Hepatocyte (in vitro differentiated cells): ENCODE measurements around the gene ASPSCR1. TPM values are rescaled to one million over a fixed set of nuclear protein-coding genes. Genes with fewer than 3 reads are reported as not detected.

ENCODE experiments used
- DNase-seq: peaks from one replicate; pipeline ENCODE4 v3.0.0-alpha.2; 2016; ENCODE audit warnings: low spot score
- H2AFZ ChIP-seq: fragments of 200-600 bp; sonication (generic); 2 replicates; pipeline ENCODE4 v1.6.0; 2016; ENCODE audit warnings: antibody characterized with exemption, mild to moderate bottlenecking
- H3K27ac ChIP-seq: fragments of 200-600 bp; sonication (generic); 2 replicates; pipeline ENCODE4 v1.5.1; 2016; ENCODE audit warnings: mild to moderate bottlenecking
- H3K27me3 ChIP-seq: fragments of 200-600 bp; sonication (generic); 2 replicates; pipeline ENCODE4 v1.6.1; 2016
- H3K36me3 ChIP-seq: fragments of 200-600 bp; sonication (generic); replicated peaks from 2 replicates; pipeline ENCODE4 v1.5.1; 2016; ENCODE audit warnings: low read depth; ENCODE audit not compliant: insufficient read depth
- H3K4me1 ChIP-seq: fragments of 200-600 bp; sonication (generic); 2 replicates; pipeline ENCODE4 v1.5.1; 2016; ENCODE audit warnings: mild to moderate bottlenecking, moderate library complexity; ENCODE audit not compliant: insufficient read depth
- H3K4me2 ChIP-seq: fragments of 200-600 bp; sonication (generic); 2 replicates; pipeline ENCODE4 v1.6.0; 2016
- H3K4me3 ChIP-seq: fragments of 200-600 bp; sonication (generic); 2 replicates; pipeline ENCODE4 v1.5.1; 2016; ENCODE audit warnings: mild to moderate bottlenecking
- H3K79me2 ChIP-seq: fragments of 200-600 bp; sonication (generic); 2 replicates; pipeline ENCODE4 v1.6.0; 2017; ENCODE audit warnings: mild to moderate bottlenecking
- H3K9me2 ChIP-seq: fragments of 200-600 bp; sonication (generic); replicated peaks from 2 replicates; pipeline ENCODE4 v1.6.0; 2017; ENCODE audit warnings: mild to moderate bottlenecking; ENCODE audit not compliant: insufficient read depth
- H3K9me3 ChIP-seq: fragments of 200-600 bp; sonication (generic); 2 replicates; pipeline ENCODE4 v1.5.1; 2016; ENCODE audit warnings: low read depth, mild to moderate bottlenecking
- H4K20me1 ChIP-seq: fragments of 200-600 bp; sonication (generic); 2 replicates; pipeline ENCODE4 v1.6.0; 2016; ENCODE audit warnings: mild to moderate bottlenecking; ENCODE audit not compliant: insufficient read depth, poor library complexity, severe bottlenecking
- CTCF ChIP-seq: fragments of 200-600 bp; sonication (generic); IDR thresholded peaks from 2 replicates; pipeline ENCODE4 v1.5.1; 2016; ENCODE audit warnings: antibody characterized with exemption, mild to moderate bottlenecking; ENCODE audit not compliant: poor library complexity
- EZH2 ChIP-seq: fragments of 200-600 bp; sonication (generic); IDR thresholded peaks from 2 replicates; pipeline ENCODE4 v1.6.1; 2016; ENCODE audit warnings: antibody characterized with exemption, mild to moderate bottlenecking, borderline replicate concordance
- EZH2phosphoT487 ChIP-seq: fragments of 200-600 bp; sonication (generic); IDR thresholded peaks from one replicate; pipeline ENCODE4 v1.6.1; 2018; ENCODE audit warnings: antibody characterized with exemption, mild to moderate bottlenecking, low read depth, moderate library complexity; ENCODE audit not compliant: unreplicated experiment, severe bottlenecking
- WGBS: methylation state at CpG from one replicate; pipeline ENCODE4 v1.1.6; 2016; ENCODE audit warnings: low lambda C conversion rate; ENCODE audit errors: missing lambda C conversion rate; 5-methylcytosine and 5-hydroxymethylcytosine counted together
- polyA plus RNA-seq: library from polyadenylated mRNA; unstranded; fragments of >200 nt; fragmentation: Nextera tagmentation; extraction: Ambion mirVana; gene quantifications from 2 replicates; pipeline ENCODE4 v1.2.1, GENCODE V29; 2016
- total RNA-seq: library from RNA; depleted of rRNA; stranded (reverse); fragments of >200 nt; gene quantifications from 2 replicates; pipeline ENCODE4 v1.2.3, GENCODE V29; 2014

Gene ASPSCR1
- total and polyA plus RNA-seq, 2 experiments from 2014 or later: 28.4 to 45.9 TPM

GRCh38 chr17:82064433-82065192 is 87.2 kb downstream of the ASPSCR1 start:
- H3K36me3 ChIP-seq: no peaks in the 10 kb centered on the region
- no peaks in the 10 kb centered on the region for H3K9me3 ChIP-seq
- TF ChIP-seq EZH2: no peak
- no peak for TF ChIP-seq CTCF
- no peak for TF ChIP-seq EZH2phosphoT487
- H3K79me2 ChIP-seq: peaks cover 17% of the 10 kb centered on the region
- no peaks in the 10 kb centered on the region for H4K20me1 ChIP-seq
- peak overlapping the region; percentile 83 for H3K4me3 ChIP-seq
- WGBS: 66% methylated on average over 34 of the region's 36 CpGs
- H3K4me2 ChIP-seq: peak overlapping the region; percentile 97
- no peak overlapping the region for H3K27ac ChIP-seq
- H3K4me1 ChIP-seq: peaks cover 12% of the 10 kb centered on the region
- no peaks in the 10 kb centered on the region for H3K9me2 ChIP-seq
- H3K27me3 ChIP-seq: no peaks in the 10 kb centered on the region
- peak overlapping the region; percentile 49 for H2AFZ ChIP-seq
- no peak for DNase-seq

- Histone ChIP-seq H3K4me3 (peak overlapping the region; percentile 83), H3K36me3 (no peaks in the 10 kb centered on the region), H4K20me1 (no peaks in the 10 kb centered on the region), H3K4me1 (peaks cover 12% of the 10 kb centered on the region), H2AFZ (peak overlapping the region; percentile 49), H3K4me2 (peak overlapping the region; percentile 97), H3K27ac (no peak overlapping the region), H3K27me3 (no peaks in the 10 kb centered on the region), H3K79me2 (peaks cover 17% of the 10 kb centered on the region), H3K9me3 (no peaks in the 10 kb centered on the region), H3K9me2 (no peaks in the 10 kb centered on the region)
- DNase-seq: peak; percentile 48
- TF ChIP-seq EZH2phosphoT487 (no peak), EZH2 (no peak), CTCF (no peak)
- WGBS: 3% methylated on average over 35 of the region's 47 CpGs
Measured at GRCh38 chr17:82065193-82065637, 87.8 kb downstream of the ASPSCR1 start.

GRCh38 chr17:82065638-82066303 is 88.3 kb downstream of the ASPSCR1 start, which contains the start of gene DUS1L:
TSS of gene DUS1L (minus strand) at chr17:82065804. CDS start at chr17:82065059, 745 bp downstream.
- Histone ChIP-seq H3K36me3 (no peaks in the 10 kb centered on the region), H3K27ac (peak within 1 kb of the TSS; percentile 74), H3K9me2 (no peaks in the 10 kb centered on the region), H3K27me3 (no peaks in the 10 kb centered on the region), H3K4me1 (peaks cover 12% of the 10 kb centered on the region), H3K9me3 (no peaks in the 10 kb centered on the region), H3K4me2 (peak within 1 kb of the TSS; percentile 99), H2AFZ (peak within 1 kb of the TSS; percentile 100), H3K79me2 (peaks cover 17% of the 10 kb centered on the region), H3K4me3 (peak within 1 kb of the TSS; percentile 83), H4K20me1 (no peaks in the 10 kb centered on the region)
- WGBS: 12% methylated on average over 78 of the region's 88 CpGs
- TF ChIP-seq EZH2phosphoT487 (no peak), EZH2 (no peak), CTCF (no peak)
- peak; percentile 78 for DNase-seq

Other genes with a start within 250 kb of the ASPSCR1 start
- gene GCGR, start 173.5 kb upstream of the ASPSCR1 start, total RNA-seq: 2.4 and 2.9 TPM in 2 replicates
- 2.5 and 3.8 TPM in 2 replicates for gene GCGR, start 173.5 kb upstream of the ASPSCR1 start, polyA plus RNA-seq
- gene MCRIP1, start 144.3 kb upstream of the ASPSCR1 start, total RNA-seq: 63.3 and 66.1 TPM in 2 replicates
- gene MCRIP1, start 144.3 kb upstream of the ASPSCR1 start, polyA plus RNA-seq: 118 and 138 TPM in 2 replicates
- not detected in 2 replicates for gene PPP1R27, start 142.6 kb upstream of the ASPSCR1 start, total RNA-seq
- gene PPP1R27, start 142.6 kb upstream of the ASPSCR1 start, polyA plus RNA-seq: 0.56 and 0.72 TPM in 2 replicates
- gene P4HB, start 117.1 kb upstream of the ASPSCR1 start, total RNA-seq: 1,163 and 1,316 TPM in 2 replicates
- gene P4HB, start 117.1 kb upstream of the ASPSCR1 start, polyA plus RNA-seq: 1,233 and 1,240 TPM in 2 replicates
- 57.0 and 80.7 TPM in 2 replicates for gene ARHGDIA, start 106.3 kb upstream of the ASPSCR1 start, total RNA-seq
- gene ARHGDIA, start 106.3 kb upstream of the ASPSCR1 start, polyA plus RNA-seq: 295 and 311 TPM in 2 replicates
- gene ALYREF, start 86.0 kb upstream of the ASPSCR1 start, total RNA-seq: 50.9 and 55.3 TPM in 2 replicates
- 96.4 and 106 TPM in 2 replicates for gene ALYREF, start 86.0 kb upstream of the ASPSCR1 start, polyA plus RNA-seq
- gene ANAPC11, start 85.9 kb upstream of the ASPSCR1 start, total RNA-seq: 129 and 155 TPM in 2 replicates
- gene ANAPC11, start 85.9 kb upstream of the ASPSCR1 start, polyA plus RNA-seq: 307 and 345 TPM in 2 replicates
- 0.47 and 2.6 TPM in 2 replicates for gene NPB, start 75.4 kb upstream of the ASPSCR1 start, total RNA-seq
- 2.2 and 3.2 TPM in 2 replicates for gene NPB, start 75.4 kb upstream of the ASPSCR1 start, polyA plus RNA-seq
- 81.1 and 84.7 TPM in 2 replicates for gene PCYT2, start 66.2 kb upstream of the ASPSCR1 start, total RNA-seq
- gene PCYT2, start 66.2 kb upstream of the ASPSCR1 start, polyA plus RNA-seq: 124 and 126 TPM in 2 replicates
- gene SIRT7, start 59.5 kb upstream of the ASPSCR1 start, total RNA-seq: 16.5 and 18.6 TPM in 2 replicates
- 35.2 and 36.0 TPM in 2 replicates for gene SIRT7, start 59.5 kb upstream of the ASPSCR1 start, polyA plus RNA-seq
- 18.1 and 21.3 TPM in 2 replicates for gene MAFG, start 49.9 kb upstream of the ASPSCR1 start, total RNA-seq
- gene MAFG, start 49.9 kb upstream of the ASPSCR1 start, polyA plus RNA-seq: 28.5 and 37.4 TPM in 2 replicates
- 109 and 113 TPM in 2 replicates for gene PYCR1, start 40.3 kb upstream of the ASPSCR1 start, total RNA-seq
- 149 and 162 TPM in 2 replicates for gene PYCR1, start 40.3 kb upstream of the ASPSCR1 start, polyA plus RNA-seq
- gene MYADML2, start 30.4 kb upstream of the ASPSCR1 start, total RNA-seq: not detected in 2 replicates
- 0.06 TPM in 2 replicates for gene MYADML2, start 30.4 kb upstream of the ASPSCR1 start, polyA plus RNA-seq
- gene NOTUM, start 16.4 kb upstream of the ASPSCR1 start, total RNA-seq: 1.0 and 1.8 TPM in 2 replicates
- 1.2 and 4.7 TPM in 2 replicates for gene NOTUM, start 16.4 kb upstream of the ASPSCR1 start, polyA plus RNA-seq
- 58.2 and 64.5 TPM in 2 replicates for gene CENPX, start 45.2 kb downstream of the ASPSCR1 start, total RNA-seq
- 83.2 and 84.3 TPM in 2 replicates for gene CENPX, start 45.2 kb downstream of the ASPSCR1 start, polyA plus RNA-seq
- 12.8 and 15.5 TPM in 2 replicates for gene LRRC45, start 45.7 kb downstream of the ASPSCR1 start, total RNA-seq
- 14.7 and 17.2 TPM in 2 replicates for gene LRRC45, start 45.7 kb downstream of the ASPSCR1 start, polyA plus RNA-seq
- gene RAC3, start 54.0 kb downstream of the ASPSCR1 start, total RNA-seq: 11.8 and 13.7 TPM in 2 replicates
- 5.2 and 5.5 TPM in 2 replicates for gene RAC3, start 54.0 kb downstream of the ASPSCR1 start, polyA plus RNA-seq
- 118 and 125 TPM in 2 replicates for gene DCXR, start 60.1 kb downstream of the ASPSCR1 start, total RNA-seq
- 185 and 207 TPM in 2 replicates for gene DCXR, start 60.1 kb downstream of the ASPSCR1 start, polyA plus RNA-seq
- gene RFNG, start 74.2 kb downstream of the ASPSCR1 start, total RNA-seq: 39.6 and 43.2 TPM in 2 replicates
- gene RFNG, start 74.2 kb downstream of the ASPSCR1 start, polyA plus RNA-seq: 109 and 118 TPM in 2 replicates
- gene GPS1, start 74.3 kb downstream of the ASPSCR1 start, total RNA-seq: 101 and 124 TPM in 2 replicates
- gene GPS1, start 74.3 kb downstream of the ASPSCR1 start, polyA plus RNA-seq: 160 and 167 TPM in 2 replicates
- 71.5 and 71.9 TPM in 2 replicates for gene DUS1L, start 88.2 kb downstream of the ASPSCR1 start, total RNA-seq
- gene DUS1L, start 88.2 kb downstream of the ASPSCR1 start, polyA plus RNA-seq: 160 and 202 TPM in 2 replicates
- gene FASN, start 120.6 kb downstream of the ASPSCR1 start, total RNA-seq: 67.2 and 118 TPM in 2 replicates
- gene FASN, start 120.6 kb downstream of the ASPSCR1 start, polyA plus RNA-seq: 71.5 and 77.6 TPM in 2 replicates
- gene CCDC57, start 235.2 kb downstream of the ASPSCR1 start, total RNA-seq: 10.0 and 15.7 TPM in 2 replicates
- 29.8 and 49.5 TPM in 2 replicates for gene CCDC57, start 235.2 kb downstream of the ASPSCR1 start, polyA plus RNA-seq